ENCODE results near the gene HYLS1. TPM values are rescaled to one million over a fixed set of nuclear protein-coding genes. Genes with fewer than 3 reads are reported as not detected.

HYLS1 gene
- total RNA-seq, 2 donors from 2014 or later: 5.6 to 8.2 TPM

- Histone ChIP-seq H3K9me3 (no peaks in the 10 kb centered on the region), H3K4me1 (no peaks in the 10 kb centered on the region), H3K9ac (ENCODE audit: low read depth in 2 of 2, low read length in 2 of 2) (no peak overlapping the region), H3K27me3 (no peaks in the 10 kb centered on the region), H3K4me3 (no peak overlapping the region), H3K36me3 (no peaks in the 10 kb centered on the region), H3K27ac (no peak overlapping the region)
- TF ChIP-seq CTCF (IDR thresholded peaks at IDR 0.05): no peak
- intact Hi-C loops (cut with DNase I): no loop called here
- DNase-seq: no peak
Measured at GRCh38 chr11:125931668-125932067, 44.2 kb downstream of the HYLS1 start.

GRCh38 chr11:125932301-125932700, 44.8 kb downstream of the HYLS1 start:
- intact Hi-C loops (cut with DNase I): no loop called here
- Histone ChIP-seq H3K4me1 (no peaks in the 10 kb centered on the region), H3K9me3 (no peaks in the 10 kb centered on the region), H3K36me3 (no peaks in the 10 kb centered on the region), H3K4me3 (no peak overlapping the region), H3K27ac (no peak overlapping the region), H3K9ac (ENCODE audit: low read depth in 2 of 2, low read length in 2 of 2) (no peak overlapping the region), H3K27me3 (no peaks in the 10 kb centered on the region)
- TF ChIP-seq CTCF (IDR thresholded peaks at IDR 0.05): no peak
- peak; percentile 6 for DNase-seq

GRCh38 chr11:125933030-125933813, 45.8 kb downstream of the HYLS1 start:
- H3K27ac ChIP-seq: no peak overlapping the region
- no peaks in the 10 kb centered on the region for H3K36me3 ChIP-seq
- no peak for DNase-seq
- TF ChIP-seq CTCF (IDR thresholded peaks at IDR 0.05): no peak
- H3K27me3 ChIP-seq: no peaks in the 10 kb centered on the region
- no peaks in the 10 kb centered on the region for H3K4me1 ChIP-seq
- no peak overlapping the region for H3K4me3 ChIP-seq
- H3K9me3 ChIP-seq: no peaks in the 10 kb centered on the region
- intact Hi-C loops (cut with DNase I): no loop called here
- H3K9ac ChIP-seq (ENCODE audit: low read depth in 2 of 2, low read length in 2 of 2): no peak overlapping the region

- no peaks in the 10 kb centered on the region for H3K27me3 ChIP-seq
- H3K4me3 ChIP-seq: no peak overlapping the region
- TF ChIP-seq CTCF (IDR thresholded peaks at IDR 0.05): no peak
- no peaks in the 10 kb centered on the region for H3K36me3 ChIP-seq
- H3K9me3 ChIP-seq: no peaks in the 10 kb centered on the region
- H3K4me1 ChIP-seq: no peaks in the 10 kb centered on the region
- intact Hi-C loops (cut with DNase I): no loop called here
- no peak for DNase-seq
- H3K9ac ChIP-seq (ENCODE audit: low read depth in 2 of 2, low read length in 2 of 2): no peak overlapping the region
- no peak overlapping the region for H3K27ac ChIP-seq
Measured at GRCh38 chr11:125934473-125934872, 47.0 kb downstream of the HYLS1 start.

- H3K4me3 ChIP-seq: no peak overlapping the region
- no peaks in the 10 kb centered on the region for H3K4me1 ChIP-seq
- H3K36me3 ChIP-seq: no peaks in the 10 kb centered on the region
- intact Hi-C loops (cut with DNase I): no loop called here
- no peaks in the 10 kb centered on the region for H3K9me3 ChIP-seq
- TF ChIP-seq CTCF (IDR thresholded peaks at IDR 0.05): no peak
- no peak overlapping the region for H3K27ac ChIP-seq
- H3K9ac ChIP-seq (ENCODE audit: low read depth in 2 of 2, low read length in 2 of 2): no peak overlapping the region
- no peak for DNase-seq
- H3K27me3 ChIP-seq: no peaks in the 10 kb centered on the region
Measured at GRCh38 chr11:125935056-125935455, 47.6 kb downstream of the HYLS1 start.
